ENCODE measurements around the gene PMP22.
"Not testable (repeated sequence)": the region's sequence is repeated elsewhere in the genome, so short reads cannot be mapped to it uniquely, and the experiment has no call there.

Gene PMP22

GRCh38 chr17:15210247-15210646 is 54.9 kb downstream of the PMP22 start:
- Histone ChIP-seq H4K20me1 (ENCODE audit: insufficient read depth, low read length) (no peaks in the 10 kb centered on the region), H3F3A (ENCODE audit: insufficient read depth, low read length) (no peaks in the 10 kb centered on the region), H3K9me3 (replicated peaks; ENCODE audit: insufficient read depth, low read length) (no peaks in the 10 kb centered on the region), H3K36me3 (replicated peaks; ENCODE audit: insufficient read depth, low read length) (no peaks in the 10 kb centered on the region), H3K9me2 (replicated peaks; ENCODE audit: insufficient read depth, low read length) (no peaks in the 10 kb centered on the region), H3K79me2 (ENCODE audit: low read length) (no peaks in the 10 kb centered on the region), H3K4me1 (ENCODE audit: low read length) (no peaks in the 10 kb centered on the region), H2AFZ (ENCODE audit: low read length) (no peak overlapping the region), H3K27ac (ENCODE audit: low read length) (no peak overlapping the region), H3K4me2 (ENCODE audit: low read depth, low read length) (no peak overlapping the region), H3K4me3 (ENCODE audit: low read length) (no peak overlapping the region), H3K27me3 (replicated peaks; ENCODE audit: insufficient read depth, low read length) (no peaks in the 10 kb centered on the region), H3K9ac (ENCODE audit: low read length) (no peak overlapping the region)
- DNase-seq: no peak
- TF ChIP-seq EZH2 (optimal IDR thresholded peaks at IDR 0.05; ENCODE audit: low read depth, low read length): no peak
- no peak for TF ChIP-seq CTCF (IDR thresholded peaks at IDR 0.05; ENCODE audit: low read length)
- no peak for TF ChIP-seq EZH2phosphoT487 (IDR thresholded peaks at IDR 0.05; ENCODE audit: low read length)

GRCh38 chr17:15203062-15203461 is 62.1 kb downstream of the PMP22 start:
- H3K4me2 ChIP-seq (ENCODE audit: low read depth, low read length); H3K9me3 ChIP-seq (replicated peaks; ENCODE audit: insufficient read depth, low read length); H3K9ac ChIP-seq (ENCODE audit: low read length); H3K4me3 ChIP-seq (ENCODE audit: low read length); H3K27me3 ChIP-seq (replicated peaks; ENCODE audit: insufficient read depth, low read length); H3K4me1 ChIP-seq (ENCODE audit: low read length); DNase-seq; H3K79me2 ChIP-seq (ENCODE audit: low read length); H3K27ac ChIP-seq (ENCODE audit: low read length); H2AFZ ChIP-seq (ENCODE audit: low read length); H4K20me1 ChIP-seq (ENCODE audit: insufficient read depth, low read length); H3K9me2 ChIP-seq (replicated peaks; ENCODE audit: insufficient read depth, low read length); H3K36me3 ChIP-seq (replicated peaks; ENCODE audit: insufficient read depth, low read length); H3F3A ChIP-seq (ENCODE audit: insufficient read depth, low read length): not testable (repeated sequence)

GRCh38 chr17:15200574-15200973 is 64.6 kb downstream of the PMP22 start:
- not testable (repeated sequence) for H3K36me3 ChIP-seq (replicated peaks; ENCODE audit: insufficient read depth, low read length); H3K9ac ChIP-seq (ENCODE audit: low read length); H3K4me3 ChIP-seq (ENCODE audit: low read length); H3K79me2 ChIP-seq (ENCODE audit: low read length); H3K4me1 ChIP-seq (ENCODE audit: low read length); H3K4me2 ChIP-seq (ENCODE audit: low read depth, low read length); H3F3A ChIP-seq (ENCODE audit: insufficient read depth, low read length); H3K9me2 ChIP-seq (replicated peaks; ENCODE audit: insufficient read depth, low read length); H3K27me3 ChIP-seq (replicated peaks; ENCODE audit: insufficient read depth, low read length); H4K20me1 ChIP-seq (ENCODE audit: insufficient read depth, low read length); H3K9me3 ChIP-seq (replicated peaks; ENCODE audit: insufficient read depth, low read length); DNase-seq; H2AFZ ChIP-seq (ENCODE audit: low read length); H3K27ac ChIP-seq (ENCODE audit: low read length)

- Histone ChIP-seq H3K27ac (ENCODE audit: low read length) (no peak overlapping the region), H3K9me2 (replicated peaks; ENCODE audit: insufficient read depth, low read length) (no peaks in the 10 kb centered on the region), H3K4me1 (ENCODE audit: low read length) (no peaks in the 10 kb centered on the region), H4K20me1 (ENCODE audit: insufficient read depth, low read length) (no peaks in the 10 kb centered on the region), H3K27me3 (replicated peaks; ENCODE audit: insufficient read depth, low read length) (no peaks in the 10 kb centered on the region), H3K4me2 (ENCODE audit: low read depth, low read length) (no peak overlapping the region), H3K4me3 (ENCODE audit: low read length) (no peak overlapping the region), H2AFZ (ENCODE audit: low read length) (no peak overlapping the region), H3K36me3 (replicated peaks; ENCODE audit: insufficient read depth, low read length) (no peaks in the 10 kb centered on the region), H3K9ac (ENCODE audit: low read length) (no peak overlapping the region), H3F3A (ENCODE audit: insufficient read depth, low read length) (no peaks in the 10 kb centered on the region), H3K79me2 (ENCODE audit: low read length) (no peaks in the 10 kb centered on the region), H3K9me3 (replicated peaks; ENCODE audit: insufficient read depth, low read length) (no peaks in the 10 kb centered on the region)
- TF ChIP-seq EZH2 (optimal IDR thresholded peaks at IDR 0.05; ENCODE audit: low read depth, low read length) (no peak), EZH2phosphoT487 (IDR thresholded peaks at IDR 0.05; ENCODE audit: low read length) (no peak), CTCF (IDR thresholded peaks at IDR 0.05; ENCODE audit: low read length) (no peak)
- DNase-seq: no peak
Measured at GRCh38 chr17:15197229-15197628, 67.9 kb downstream of the PMP22 start.

Measured in MM.1S (cell line).